Fibroblast of lung (primary cell): ENCODE data around the gene NUP160. TPM values are rescaled to one million over a fixed set of nuclear protein-coding genes. Genes with fewer than 3 reads are reported as not detected.
"Not testable (repeated sequence)": the region's sequence is repeated elsewhere in the genome, so short reads cannot be mapped to it uniquely, and the experiment has no call there.

Experiments used
- DNase-seq, 2 donors: peaks; one replicate each; pipeline versions ENCODE4 v3.0.0 to v3.0.0-alpha.2; 2010; ENCODE audit warnings: low read depth in 2 of 2
- H2AFZ ChIP-seq: 2 replicates; pipeline ENCODE4 v1.5.1; 2012; ENCODE audit warnings: low read length, control low read depth, inconsistent platforms
- H3K27ac ChIP-seq: 2 replicates; pipeline ENCODE4 v1.5.1; 2011; ENCODE audit warnings: low read length, control low read depth; ENCODE audit not compliant: insufficient read depth
- H3K27me3 ChIP-seq: 2 replicates; pipeline ENCODE4 v1.5.1; 2011; ENCODE audit warnings: mild to moderate bottlenecking, low read length; ENCODE audit not compliant: control insufficient read depth, insufficient read depth
- H3K36me3 ChIP-seq: 2 replicates; pipeline ENCODE4 v1.5.1; 2011; ENCODE audit warnings: low read length; ENCODE audit not compliant: control insufficient read depth, insufficient read depth
- H3K4me1 ChIP-seq: 2 replicates; pipeline ENCODE4 v1.5.1; 2011; ENCODE audit warnings: low read length; ENCODE audit not compliant: control insufficient read depth, insufficient read depth; ENCODE audit errors: extremely low read depth
- H3K4me2 ChIP-seq: 2 replicates; pipeline ENCODE4 v1.5.1; 2011; ENCODE audit warnings: low read length, control low read depth; ENCODE audit not compliant: insufficient read depth; ENCODE audit errors: extremely low read depth
- H3K4me3 ChIP-seq, 4 experiments: fragments of 200-600 bp in 1 of 4; sonication (generic) in 1 of 4; replicated peaks in 1 of 4; 2 replicates each; pipeline ENCODE4 v1.5.1; 2011 to 2016; ENCODE audit warnings: low read length in 4 of 4, low read depth in 3 of 4, mild to moderate bottlenecking in 3 of 4, control low read depth in 2 of 4, inconsistent platforms in 1 of 4, mixed read lengths in 1 of 4; ENCODE audit not compliant: insufficient read depth in 1 of 4; ENCODE audit errors: control extremely low read depth in 1 of 4
- H3K79me2 ChIP-seq: 2 replicates; pipeline ENCODE4 v1.5.1; 2012; ENCODE audit warnings: mild to moderate bottlenecking, low read length, inconsistent platforms; ENCODE audit not compliant: control insufficient read depth, insufficient read depth
- H3K9ac ChIP-seq: 2 replicates; pipeline ENCODE4 v1.5.1; 2011; ENCODE audit warnings: mild to moderate bottlenecking, low read length, control low read depth; ENCODE audit not compliant: insufficient read depth
- H3K9me3 ChIP-seq: 2 replicates; pipeline ENCODE4 v1.5.1; 2012; ENCODE audit warnings: low read depth, low read length; ENCODE audit not compliant: control insufficient read depth, insufficient read depth
- H4K20me1 ChIP-seq: 2 replicates; pipeline ENCODE4 v1.5.1; 2011; ENCODE audit warnings: low read length; ENCODE audit not compliant: control insufficient read depth, insufficient read depth; ENCODE audit errors: extremely low read depth
- EZH2 ChIP-seq: IDR thresholded peaks from 2 replicates; pipeline ENCODE4 v1.5.1; 2012; ENCODE audit warnings: low read length, control low read depth, mild to moderate bottlenecking; ENCODE audit errors: missing control alignments
- polyA plus RNA-seq, 2 donors: library from polyadenylated mRNA; depleted of rRNA in 1 of 2; stranded (reverse) in 1 of 2; unstranded in 1 of 2; fragments of >200 nt; gene quantifications; 2 replicates each; pipeline ENCODE4 v1.2.1, GENCODE V29; 2011 to 2012; ENCODE audit warnings: missing spikeins in 1 of 2
- total RNA-seq: library from RNA; depleted of rRNA; stranded (reverse); fragments of >200 nt; gene quantifications from 2 replicates; pipeline ENCODE4 v1.2.1, GENCODE V29; 2014
- TF ChIP-seq, protein P1 (sequence below), 2 donors: IDR thresholded peaks in 1 of 2; conservative IDR thresholded peaks in 1 of 2; 1 replicate in 1 of 2; 2 replicates in 1 of 2; pipeline ENCODE4 v1.5.1; 2011 to 2012; ENCODE audit warnings: low read length in 2 of 2, control low read depth in 1 of 2, inconsistent platforms in 1 of 2, low read depth in 1 of 2, mild to moderate bottlenecking in 1 of 2

Gene NUP160
- total and polyA plus RNA-seq, 2 donors (not counting 1 experiment from before 2014, with no cell fraction given), result 25.8 to 25.9 TPM

DNA sequence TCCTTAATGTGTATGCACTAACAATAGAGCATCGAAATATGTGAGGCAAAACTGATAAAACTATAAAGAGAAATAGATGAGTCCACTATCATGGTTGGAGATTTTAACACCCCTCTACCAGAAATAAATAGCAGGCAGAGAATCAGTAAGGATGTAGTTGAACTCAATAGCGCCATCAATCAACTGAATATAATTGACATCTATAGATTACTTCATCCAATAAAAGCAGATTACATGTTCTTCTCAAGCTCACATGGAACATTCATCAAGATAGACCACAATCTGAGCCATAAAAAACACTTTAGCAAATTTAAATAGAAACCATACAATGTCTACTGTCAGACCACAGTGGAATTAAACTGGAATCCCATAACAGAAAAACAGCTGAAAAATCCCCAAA lies 46.9 kb upstream of the NUP160 start:
- Histone ChIP-seq H3K27me3 (no peaks in the 10 kb centered on the region), H3K36me3 (no peaks in the 10 kb centered on the region), H3K4me3 (no peak overlapping the region), H3K79me2 (no peaks in the 10 kb centered on the region), H3K4me2 (no peak overlapping the region), H2AFZ (no peak overlapping the region), H3K4me1 (no peaks in the 10 kb centered on the region), H3K27ac (no peak overlapping the region), H3K9ac (no peak overlapping the region), H3K9me3 (no peaks in the 10 kb centered on the region), H4K20me1 (no peaks in the 10 kb centered on the region)
- no peak for DNase-seq
- TF ChIP-seq, protein P1, sequence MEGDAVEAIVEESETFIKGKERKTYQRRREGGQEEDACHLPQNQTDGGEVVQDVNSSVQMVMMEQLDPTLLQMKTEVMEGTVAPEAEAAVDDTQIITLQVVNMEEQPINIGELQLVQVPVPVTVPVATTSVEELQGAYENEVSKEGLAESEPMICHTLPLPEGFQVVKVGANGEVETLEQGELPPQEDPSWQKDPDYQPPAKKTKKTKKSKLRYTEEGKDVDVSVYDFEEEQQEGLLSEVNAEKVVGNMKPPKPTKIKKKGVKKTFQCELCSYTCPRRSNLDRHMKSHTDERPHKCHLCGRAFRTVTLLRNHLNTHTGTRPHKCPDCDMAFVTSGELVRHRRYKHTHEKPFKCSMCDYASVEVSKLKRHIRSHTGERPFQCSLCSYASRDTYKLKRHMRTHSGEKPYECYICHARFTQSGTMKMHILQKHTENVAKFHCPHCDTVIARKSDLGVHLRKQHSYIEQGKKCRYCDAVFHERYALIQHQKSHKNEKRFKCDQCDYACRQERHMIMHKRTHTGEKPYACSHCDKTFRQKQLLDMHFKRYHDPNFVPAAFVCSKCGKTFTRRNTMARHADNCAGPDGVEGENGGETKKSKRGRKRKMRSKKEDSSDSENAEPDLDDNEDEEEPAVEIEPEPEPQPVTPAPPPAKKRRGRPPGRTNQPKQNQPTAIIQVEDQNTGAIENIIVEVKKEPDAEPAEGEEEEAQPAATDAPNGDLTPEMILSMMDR (conservative IDR thresholded peaks at IDR 0.05 in 1 of 2, IDR thresholded peaks at IDR 0.05 in 1 of 2; ENCODE audit: low read depth in 1 of 2, low read length in 2 of 2), result no peak
- TF ChIP-seq EZH2, result no peak

DNA sequence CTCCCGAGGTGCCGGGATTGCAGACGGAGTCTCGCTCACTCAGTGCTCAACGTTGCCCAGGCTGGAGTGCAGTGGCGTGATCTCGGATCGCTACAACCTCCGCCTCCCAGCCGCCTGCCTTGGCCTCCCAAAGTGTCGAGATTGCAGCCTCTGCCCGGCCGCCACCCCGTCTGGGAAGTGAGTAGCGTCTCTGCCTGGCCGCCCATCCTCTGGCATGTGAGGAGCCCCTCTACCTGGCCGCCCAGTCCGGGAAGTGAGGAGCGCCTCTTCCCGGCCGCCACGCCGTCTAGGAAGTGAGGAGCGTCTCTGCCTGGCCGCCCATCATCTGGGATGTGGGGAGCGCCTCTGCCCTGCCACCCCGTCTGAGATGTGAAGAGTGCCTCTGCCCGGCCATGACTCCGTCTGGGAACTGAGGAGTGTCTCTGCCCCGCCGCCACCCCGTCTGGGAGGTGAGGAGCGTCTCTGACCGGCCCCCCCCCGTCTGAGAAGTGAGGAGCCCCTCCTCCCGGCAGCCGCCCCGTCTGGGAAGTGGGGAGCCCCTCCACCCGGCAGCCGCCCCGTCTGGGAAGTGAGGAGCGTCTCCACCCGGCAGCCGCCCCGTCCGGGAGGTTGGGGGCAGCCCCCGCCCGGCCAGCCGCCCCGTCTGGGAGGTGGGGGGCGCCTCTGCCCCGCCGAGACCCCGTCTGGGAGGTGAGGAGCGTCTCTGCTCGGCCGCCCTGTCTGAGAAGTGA lies 44.6 kb upstream of the NUP160 start:
- not testable (repeated sequence) for H3K79me2 ChIP-seq, H3K27ac ChIP-seq, H2AFZ ChIP-seq, H3K4me2 ChIP-seq, H3K9ac ChIP-seq, H3K27me3 ChIP-seq, H4K20me1 ChIP-seq, H3K9me3 ChIP-seq, H3K4me3 ChIP-seq, DNase-seq, H3K36me3 ChIP-seq, H3K4me1 ChIP-seq

DNA sequence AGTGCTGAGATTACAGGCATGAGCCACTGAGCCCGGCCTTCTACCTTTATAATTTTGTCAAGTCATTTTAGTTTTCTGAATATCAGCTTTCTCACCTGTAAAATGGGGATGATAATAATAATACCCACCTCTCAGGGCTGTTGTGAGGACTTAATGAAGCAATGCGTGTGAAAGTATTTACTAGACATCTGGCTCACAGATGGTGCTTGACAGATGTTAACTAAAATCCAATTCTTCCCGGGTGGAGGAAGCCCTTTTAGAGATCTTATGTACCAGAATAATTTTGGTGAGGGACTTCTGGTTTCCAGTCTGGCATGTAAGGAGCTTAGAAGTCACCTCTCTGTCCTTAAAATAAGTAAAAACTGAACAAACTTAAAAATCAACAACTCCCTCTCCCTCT lies 43.7 kb upstream of the NUP160 start:
- TF ChIP-seq EZH2, result no peak
- TF ChIP-seq, protein P1 (conservative IDR thresholded peaks at IDR 0.05 in 1 of 2, IDR thresholded peaks at IDR 0.05 in 1 of 2; ENCODE audit: low read depth in 1 of 2, low read length in 2 of 2), result no peak
- no peak for DNase-seq
- no peaks in the 10 kb centered on the region for H3K4me1 ChIP-seq
- no peaks in the 10 kb centered on the region for H4K20me1 ChIP-seq
- H2AFZ ChIP-seq, result no peak overlapping the region
- no peaks in the 10 kb centered on the region for H3K27me3 ChIP-seq
- no peak overlapping the region for H3K4me2 ChIP-seq
- no peak overlapping the region for H3K4me3 ChIP-seq
- H3K27ac ChIP-seq, result no peak overlapping the region
- H3K9me3 ChIP-seq, result no peaks in the 10 kb centered on the region
- H3K79me2 ChIP-seq, result no peaks in the 10 kb centered on the region
- H3K9ac ChIP-seq, result no peak overlapping the region
- H3K36me3 ChIP-seq, result no peaks in the 10 kb centered on the region
